Heart left ventricle (tissue), 16 donors: Measurements from ENCODE around the gene ATXN7L1. TPM values are rescaled to one million over a fixed set of nuclear protein-coding genes. Genes with fewer than 3 reads are reported as not detected.
A peak's percentile ranks its signal among the peaks of the same experiment; 100 is the strongest.

Source experiments
- ATAC-seq, 4 donors: fragments of 200-7000 bp; cut with Tn5 transposase; one replicate each; pipeline ENCODE4 v1.9.1; 2020 to 2022; ENCODE audit warnings: moderate library complexity in 4 of 4, mild to moderate bottlenecking in 3 of 4, moderate number of reproducible peaks in 1 of 4
- DNase-seq, 5 donors: peaks; one replicate each; pipeline ENCODE4 v3.0.0-alpha.2; 2020
- H3K27ac ChIP-seq, 12 donors: fragments of 200-600 bp; sonication (generic) in 4 of 12; one replicate each; pipeline versions ENCODE4 v1.5.0 to v1.8.0; 2016 to 2022; ENCODE audit warnings: mild to moderate bottlenecking in 2 of 12
- H3K27me3 ChIP-seq, 9 donors: fragments of 200-600 bp; sonication (generic) in 2 of 9; one replicate each; pipeline versions ENCODE4 v1.5.1 to v1.8.0; 2016 to 2022; ENCODE audit warnings: mild to moderate bottlenecking in 3 of 9
- H3K36me3 ChIP-seq, 9 donors: fragments of 200-600 bp; sonication (generic) in 2 of 9; one replicate each; pipeline versions ENCODE4 v1.5.0 to v1.8.0; 2018 to 2022; ENCODE audit warnings: mild to moderate bottlenecking in 2 of 9
- H3K4me1 ChIP-seq, 12 donors: fragments of 200-600 bp; sonication (generic) in 4 of 12; one replicate each; pipeline versions ENCODE4 v1.5.0 to v1.8.0; 2016 to 2022; ENCODE audit warnings: mild to moderate bottlenecking in 3 of 12
- H3K4me3 ChIP-seq, 12 donors: fragments of 200-600 bp; sonication (generic) in 4 of 12; one replicate each; pipeline versions ENCODE4 v1.5.0 to v1.8.0; 2017 to 2022; ENCODE audit warnings: mild to moderate bottlenecking in 9 of 12, moderate library complexity in 4 of 12
- H3K9me3 ChIP-seq, 12 donors: fragments of 200-600 bp; sonication (generic) in 4 of 12; one replicate each; pipeline versions ENCODE4 v1.5.0 to v1.8.0; 2016 to 2022; ENCODE audit warnings: mild to moderate bottlenecking in 1 of 12
- POLR2A ChIP-seq, 2 donors: fragments of 450-650 bp; IDR thresholded peaks; one replicate each; pipeline ENCODE4 v1.6.1; 2017; ENCODE audit warnings: antibody characterized with exemption in 2 of 2, mild to moderate bottlenecking in 2 of 2, moderate library complexity in 2 of 2
- WGBS, 4 donors: extraction: QIAGEN DNeasy Blood & Tissue Kit in 2 of 4; methylation state at CpG; one replicate each; pipeline versions ENCODE4 v1.1.5 to v1.1.7; 2013 to 2018; 5-methylcytosine and 5-hydroxymethylcytosine counted together
- intact Hi-C, 10 donors: fragments of 100-400 bp; cut with DNase I; formaldehyde crosslinking; loops; one replicate each; pipeline versions ENCODE4 v1.11.1 to v1.14.2; 2022
- polyA plus RNA-seq, 2 donors: library from polyadenylated mRNA; stranded (reverse); fragments of 200-250 nt; gene quantifications; one replicate each; pipeline ENCODE4 v1.2.3, GENCODE V29; 2013
- total RNA-seq, 9 donors: library from RNA; depleted of rRNA in 2 of 9; stranded (reverse); fragments of >200 nt in 2 of 9; fragmentation: NEBNext Ultra II Directional in 3 of 9; extraction: Animal tissue kit (Norgen Biotek cat#: 25700) in 3 of 9; gene quantifications; one replicate each; pipeline versions ENCODE4 v1.1.0 to v1.2.4, GENCODE V29; 2016 to 2023
- TF ChIP-seq, protein P1 (sequence below), 12 donors: fragments of 200-600 bp; sonication (generic) in 4 of 12; IDR thresholded peaks; one replicate each; pipeline versions ENCODE4 v1.5.0 to v1.8.0; 2018 to 2022; ENCODE audit warnings: antibody characterized with exemption in 12 of 12, mild to moderate bottlenecking in 5 of 12
- donor health status: ischemic (EF 13 %, LVEDD 7.1; RV severe dilation, severe dysfunction).
- donor health status: healthy with polysubstance abuse.
- donor health status: DM: no; HTN: yes; CAD: no.
- donor health status: DM: no; HTN: no; CAD: no.
- donor health status: ischemic (EF 25% LVEDD 6.9; RV normal size, moderate dysfunction).
- donor health status: ischemic (EF 25% LVEDD 5.7; RV mildly dilated, moderate dysfunction).
- donor health status: healthy.
- donor health status: DM: yes; HTN: yes; CAD: no.
- donor health status: ischemic (EF 35%, LVEDD 5.7; RV mildly dilated, moderate dysfunction).
- donor health status: nonischemic (EF 11% LVEDD 7.7; RV severe dilation, severe dysfunction).
- donor health status: DM: yes; HTN: yes; CAD: no.
- donor health status: PGD.
- donor health status: ischemic (EF 29% LVEDD 5.4; RV normal size, mild dysfunction).
- donor health status: nonischemic (EF 23%, LVEDD 6.1; RV moderate dilation, normal function).

The ATXN7L1 gene
- total and polyA plus RNA-seq, 11 donors: 2.0 to 10.6 (median 3.6) TPM

DNA sequence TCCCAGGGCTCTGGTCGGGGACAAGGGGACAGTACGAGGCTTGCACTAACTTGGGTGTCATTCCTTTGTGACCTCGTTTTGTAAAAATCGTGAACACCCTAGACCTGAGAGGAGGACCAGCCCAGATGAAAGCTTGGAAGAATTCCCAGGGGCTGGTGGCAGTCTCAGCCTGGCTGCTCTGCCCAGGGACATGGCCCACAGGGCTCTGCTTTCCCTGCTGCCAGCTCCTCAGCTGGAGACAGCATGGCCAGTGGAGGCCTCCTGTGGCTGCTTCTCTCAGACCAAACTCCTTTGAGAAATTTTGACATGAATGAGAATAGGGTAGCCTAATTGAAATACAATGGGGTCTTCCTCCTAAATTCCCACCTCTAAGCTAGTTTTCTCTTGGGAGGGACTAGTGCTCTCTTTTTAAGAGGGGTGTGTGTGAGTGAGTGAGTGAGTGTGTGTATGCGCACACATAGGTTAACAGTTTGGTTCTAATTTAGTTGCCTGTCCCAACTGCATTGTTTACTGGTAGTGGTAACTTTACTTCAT lies 154.8 kb downstream of the ATXN7L1 start:
- Histone ChIP-seq H3K27ac (no peak overlapping the region), H3K27me3 (no peaks in the 10 kb centered on the region), H3K4me1 (peaks cover 0 to 22% (median 14%) of the 10 kb centered on the region in 12 donors), H3K36me3 (peaks cover 0 to 4% (median 0%) of the 10 kb centered on the region in 9 donors), H3K4me3 (no peak overlapping the region), H3K9me3 (no peaks in the 10 kb centered on the region)
- ATAC-seq (peak in 2 of 4 donors; percentile 9 to 32), DNase-seq (no peak)
- intact Hi-C loops: no loop called here
- TF ChIP-seq, protein P1, sequence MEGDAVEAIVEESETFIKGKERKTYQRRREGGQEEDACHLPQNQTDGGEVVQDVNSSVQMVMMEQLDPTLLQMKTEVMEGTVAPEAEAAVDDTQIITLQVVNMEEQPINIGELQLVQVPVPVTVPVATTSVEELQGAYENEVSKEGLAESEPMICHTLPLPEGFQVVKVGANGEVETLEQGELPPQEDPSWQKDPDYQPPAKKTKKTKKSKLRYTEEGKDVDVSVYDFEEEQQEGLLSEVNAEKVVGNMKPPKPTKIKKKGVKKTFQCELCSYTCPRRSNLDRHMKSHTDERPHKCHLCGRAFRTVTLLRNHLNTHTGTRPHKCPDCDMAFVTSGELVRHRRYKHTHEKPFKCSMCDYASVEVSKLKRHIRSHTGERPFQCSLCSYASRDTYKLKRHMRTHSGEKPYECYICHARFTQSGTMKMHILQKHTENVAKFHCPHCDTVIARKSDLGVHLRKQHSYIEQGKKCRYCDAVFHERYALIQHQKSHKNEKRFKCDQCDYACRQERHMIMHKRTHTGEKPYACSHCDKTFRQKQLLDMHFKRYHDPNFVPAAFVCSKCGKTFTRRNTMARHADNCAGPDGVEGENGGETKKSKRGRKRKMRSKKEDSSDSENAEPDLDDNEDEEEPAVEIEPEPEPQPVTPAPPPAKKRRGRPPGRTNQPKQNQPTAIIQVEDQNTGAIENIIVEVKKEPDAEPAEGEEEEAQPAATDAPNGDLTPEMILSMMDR (IDR thresholded peaks at IDR 0.05): no peak
- TF ChIP-seq POLR2A (IDR thresholded peaks at IDR 0.05): no peak
- 92 to 97% (median 94%) methylated on average over 4 to 5 of the region's 5 CpGs for WGBS, 4 donors

DNA sequence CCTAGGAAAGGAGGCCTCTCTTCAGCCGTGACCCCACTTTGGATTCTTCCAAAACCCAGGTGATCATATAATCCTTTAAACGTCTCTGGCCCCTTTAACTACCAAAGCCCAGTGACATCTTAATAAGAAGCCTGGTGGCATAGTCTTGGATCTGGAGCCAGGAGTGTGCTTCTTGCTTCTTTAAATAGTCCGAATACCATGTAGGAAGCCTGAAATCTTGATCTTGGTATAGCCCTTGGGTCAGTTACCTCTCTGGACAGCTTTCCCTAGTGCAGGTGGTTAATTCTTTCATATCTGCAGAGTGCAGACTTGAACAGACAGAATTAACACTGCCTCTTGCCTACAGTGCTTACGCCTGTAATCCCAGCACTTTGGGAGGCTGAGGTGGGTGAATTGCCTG lies 156.5 kb downstream of the ATXN7L1 start:
- TF ChIP-seq POLR2A (IDR thresholded peaks at IDR 0.05): no peak
- TF ChIP-seq, protein P1 (IDR thresholded peaks at IDR 0.05): no peak
- 77 to 95% (median 88%) methylated on average over 4 of the region's 4 CpGs for WGBS, 4 donors
- ATAC-seq: no peak

DNA sequence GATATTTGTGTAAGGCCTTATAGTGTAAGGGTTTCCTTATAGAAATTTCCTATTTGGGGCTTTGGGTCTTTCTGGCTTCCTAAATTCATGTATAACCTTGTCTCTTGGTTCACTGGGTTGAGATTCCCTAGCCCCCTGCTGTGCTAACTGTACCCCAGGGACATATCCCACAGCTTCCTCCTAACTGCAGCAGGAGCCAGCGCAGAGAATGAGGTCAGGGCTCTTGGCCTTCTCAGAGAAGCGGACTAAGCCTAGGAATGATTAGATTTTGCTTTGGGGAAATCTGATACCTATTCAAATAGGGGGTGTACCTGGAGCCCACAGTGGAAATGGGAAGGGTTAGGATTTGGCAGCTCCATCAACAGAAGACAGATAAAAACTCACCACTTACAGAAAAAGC lies 157.0 kb downstream of the ATXN7L1 start:
- no peak overlapping the region for H3K27ac ChIP-seq
- TF ChIP-seq, protein P1 (IDR thresholded peaks at IDR 0.05): no peak
- no peak for TF ChIP-seq POLR2A (IDR thresholded peaks at IDR 0.05)
- WGBS, 4 donors: 67 to 82% (median 75%) methylated on average over 2 of the region's 2 CpGs
- intact Hi-C loops: no loop called here
- H3K9me3 ChIP-seq: no peaks in the 10 kb centered on the region
- DNase-seq: peak in 1 of 5 donors; percentile 35
- no peaks in the 10 kb centered on the region for H3K27me3 ChIP-seq
- no peak overlapping the region for H3K4me3 ChIP-seq
- peak in 2 of 4 donors; percentile 13 to 74 for ATAC-seq
- H3K4me1 ChIP-seq: peaks cover 0 to 30% (median 17%) of the 10 kb centered on the region in 12 donors
- H3K36me3 ChIP-seq: no peaks in the 10 kb centered on the region

More for the DNA sequence above, 156.5 kb downstream of the ATXN7L1 start:
- intact Hi-C loops: no loop called here
- Histone ChIP-seq H3K36me3 (no peaks in the 10 kb centered on the region), H3K9me3 (no peaks in the 10 kb centered on the region), H3K27me3 (no peaks in the 10 kb centered on the region), H3K4me3 (no peak overlapping the region), H3K27ac (no peak overlapping the region), H3K4me1 (peaks cover 0 to 26% (median 16%) of the 10 kb centered on the region in 12 donors)
- no peak for DNase-seq

DNA sequence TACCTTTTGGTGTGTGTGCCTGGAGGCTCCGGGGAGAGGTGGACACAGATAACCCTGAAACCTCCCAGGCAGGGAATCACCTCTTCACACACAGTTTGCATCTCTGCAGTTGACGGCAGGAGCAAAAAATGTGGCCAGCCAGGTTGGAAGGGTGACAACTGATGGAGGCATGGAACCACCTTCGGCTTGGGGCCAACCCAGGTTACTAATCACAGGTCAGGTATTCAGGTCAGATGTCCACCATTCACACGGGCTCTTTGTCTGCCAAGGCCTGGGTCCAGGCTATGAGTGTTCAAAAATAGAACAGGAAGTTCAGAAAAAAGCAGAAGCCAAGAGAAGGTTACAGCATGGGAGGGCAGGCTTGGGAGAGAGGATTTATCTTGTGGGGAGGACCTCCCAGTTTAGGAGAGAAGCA lies 157.9 kb downstream of the ATXN7L1 start:
- H3K36me3 ChIP-seq: no peaks in the 10 kb centered on the region
- DNase-seq (peak in 2 of 5 donors; percentile 34 to 45), ATAC-seq (peak; percentile 52 to 79 (median 66))
- no peaks in the 10 kb centered on the region for H3K27me3 ChIP-seq
- no peaks in the 10 kb centered on the region for H3K9me3 ChIP-seq
- no peak overlapping the region for H3K27ac ChIP-seq
- intact Hi-C loops: no loop called here
- WGBS, 4 donors: 31 to 39% (median 33%) methylated on average over 4 of the region's 4 CpGs
- TF ChIP-seq, protein P1 (IDR thresholded peaks at IDR 0.05): no peak
- no peak for TF ChIP-seq POLR2A (IDR thresholded peaks at IDR 0.05)
- H3K4me1 ChIP-seq: peaks cover 0 to 37% (median 20%) of the 10 kb centered on the region in 12 donors
- H3K4me3 ChIP-seq: no peak overlapping the region
